ENCODE results near the gene RIC8A.

Gene RIC8A

GRCh38 chr11:204587-205109, 2.9 kb upstream of the RIC8A start:
- DNase-seq: no peak

GRCh38 chr11:205221-206001, 2.1 kb upstream of the RIC8A start:
- no peak for DNase-seq

- DNase-seq: peak; percentile 35
Observed at GRCh38 chr11:206002-206384, 1.5 kb upstream of the RIC8A start.

GRCh38 chr11:206526-207207, 841 bp upstream of the RIC8A start:
- peak; percentile 59 for DNase-seq

- DNase-seq: no peak
Observed at GRCh38 chr11:207863-208180, 314 bp downstream of the RIC8A start.

- DNase-seq: peak; percentile 91
Observed at GRCh38 chr11:208181-208916, 841 bp downstream of the RIC8A start.

GRCh38 chr11:208917-209260, 1.4 kb downstream of the RIC8A start:
- DNase-seq: no peak

GRCh38 chr11:209275-210121, 2.0 kb downstream of the RIC8A start:
- no peak for DNase-seq

- DNase-seq: no peak
Observed at GRCh38 chr11:210122-210802, 2.8 kb downstream of the RIC8A start.

- DNase-seq: no peak
Observed at GRCh38 chr11:210803-211180, 3.3 kb downstream of the RIC8A start.

GRCh38 chr11:211295-211694, 3.8 kb downstream of the RIC8A start:
- no peak for DNase-seq

- no peak for DNase-seq
Observed at GRCh38 chr11:211741-212140, 4.2 kb downstream of the RIC8A start.

- DNase-seq: no peak
Observed at GRCh38 chr11:212150-213100, 4.9 kb downstream of the RIC8A start.

- DNase-seq: no peak
Observed at GRCh38 chr11:213111-213510, 5.6 kb downstream of the RIC8A start.

GRCh38 chr11:214083-214482, 6.6 kb downstream of the RIC8A start:
- no peak for DNase-seq

GRCh38 chr11:215581-216037, 8.1 kb downstream of the RIC8A start:
- DNase-seq: peak; percentile 35

GRCh38 chr11:216081-216974, 8.8 kb downstream of the RIC8A start:
- DNase-seq: peak; percentile 41

GRCh38 chr11:217704-218103, 10.2 kb downstream of the RIC8A start:
- no peak for DNase-seq

- peak; percentile 32 for DNase-seq
Observed at GRCh38 chr11:218815-219593, 11.5 kb downstream of the RIC8A start.

Data from right forelimb (tissue), 1 donor.